Fibroblast of the aortic adventitia (primary cell): ENCODE results near the gene LRRC8E. TPM values are rescaled to one million over a fixed set of nuclear protein-coding genes. Genes with fewer than 3 reads are reported as not detected.

Experiments used
- DNase-seq: peaks from one replicate; pipeline ENCODE4 v3.0.0-alpha.2; 2010; ENCODE audit warnings: low read depth
- H3K4me3 ChIP-seq: 2 replicates; pipeline ENCODE4 v1.5.1; 2011; ENCODE audit warnings: low read depth, mild to moderate bottlenecking, control low read depth, low read length, moderate library complexity
- total RNA-seq: library from RNA; depleted of rRNA; stranded (reverse); fragments of >200 nt; gene quantifications from 2 replicates; pipeline ENCODE4 v1.2.3, GENCODE V29; 2012; ENCODE audit warnings: low replicate concordance
- TF ChIP-seq, protein P1 (sequence below): IDR thresholded peaks from 2 replicates; pipeline ENCODE4 v1.5.1; 2011; ENCODE audit warnings: mild to moderate bottlenecking, low read length, control low read depth, inconsistent platforms; ENCODE audit not compliant: insufficient read depth

Gene LRRC8E
- total RNA-seq, result 2.1 and 5.2 TPM in 2 replicates

DNA sequence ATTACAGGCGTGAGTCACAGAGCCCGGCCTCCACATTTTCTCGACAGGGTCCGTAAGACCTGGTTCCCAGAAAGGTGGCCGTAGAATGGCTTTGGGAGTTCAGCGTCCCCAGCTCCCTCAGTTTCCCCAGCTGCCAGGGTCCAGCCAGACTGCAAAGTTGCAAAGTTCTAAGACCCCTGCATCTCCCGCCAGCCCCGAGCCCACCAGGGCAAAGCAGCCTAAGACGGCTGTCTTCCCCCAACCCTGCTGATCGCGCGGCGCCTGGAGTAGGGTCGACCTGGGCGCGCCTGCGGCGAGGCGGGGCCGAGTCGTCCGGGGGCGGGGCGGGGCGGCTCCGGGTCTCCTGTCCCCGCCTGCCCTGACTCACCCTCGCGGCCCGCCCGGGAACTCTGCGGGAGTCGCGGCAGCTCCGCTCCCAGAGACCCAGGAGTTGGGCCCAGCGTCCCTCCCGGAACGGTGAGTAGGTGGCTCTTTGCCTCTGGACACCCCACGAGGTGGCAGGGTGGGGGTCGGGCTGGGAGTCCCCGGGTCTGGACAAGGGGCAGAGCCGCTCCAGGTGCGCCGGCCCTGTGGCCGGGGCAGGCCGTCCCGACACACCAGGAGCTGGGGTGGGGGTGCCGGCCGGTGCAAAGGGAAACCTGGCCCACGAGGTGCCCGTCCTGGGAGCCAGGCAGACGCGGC lies at the start of gene LRRC8E:
TSS of gene LRRC8E (plus strand) at position 366 of the 681 bp plus-strand sequence. CDS start 7,094 bp downstream, outside the sequence.
- TF ChIP-seq, protein P1, sequence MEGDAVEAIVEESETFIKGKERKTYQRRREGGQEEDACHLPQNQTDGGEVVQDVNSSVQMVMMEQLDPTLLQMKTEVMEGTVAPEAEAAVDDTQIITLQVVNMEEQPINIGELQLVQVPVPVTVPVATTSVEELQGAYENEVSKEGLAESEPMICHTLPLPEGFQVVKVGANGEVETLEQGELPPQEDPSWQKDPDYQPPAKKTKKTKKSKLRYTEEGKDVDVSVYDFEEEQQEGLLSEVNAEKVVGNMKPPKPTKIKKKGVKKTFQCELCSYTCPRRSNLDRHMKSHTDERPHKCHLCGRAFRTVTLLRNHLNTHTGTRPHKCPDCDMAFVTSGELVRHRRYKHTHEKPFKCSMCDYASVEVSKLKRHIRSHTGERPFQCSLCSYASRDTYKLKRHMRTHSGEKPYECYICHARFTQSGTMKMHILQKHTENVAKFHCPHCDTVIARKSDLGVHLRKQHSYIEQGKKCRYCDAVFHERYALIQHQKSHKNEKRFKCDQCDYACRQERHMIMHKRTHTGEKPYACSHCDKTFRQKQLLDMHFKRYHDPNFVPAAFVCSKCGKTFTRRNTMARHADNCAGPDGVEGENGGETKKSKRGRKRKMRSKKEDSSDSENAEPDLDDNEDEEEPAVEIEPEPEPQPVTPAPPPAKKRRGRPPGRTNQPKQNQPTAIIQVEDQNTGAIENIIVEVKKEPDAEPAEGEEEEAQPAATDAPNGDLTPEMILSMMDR, result no peak
- H3K4me3 ChIP-seq, result peak within 1 kb of the TSS; percentile 75
- peak; percentile 43 for DNase-seq

GRCh38 chr19:7839476-7839875 lies 48.8 kb upstream of the LRRC8E start:
- TF ChIP-seq, protein P1, result no peak
- no peak overlapping the region for H3K4me3 ChIP-seq
- DNase-seq, result no peak

GRCh38 chr19:7840629-7841028 lies 47.7 kb upstream of the LRRC8E start:
- DNase-seq, result no peak
- TF ChIP-seq, protein P1, result no peak
- no peak overlapping the region for H3K4me3 ChIP-seq

DNA sequence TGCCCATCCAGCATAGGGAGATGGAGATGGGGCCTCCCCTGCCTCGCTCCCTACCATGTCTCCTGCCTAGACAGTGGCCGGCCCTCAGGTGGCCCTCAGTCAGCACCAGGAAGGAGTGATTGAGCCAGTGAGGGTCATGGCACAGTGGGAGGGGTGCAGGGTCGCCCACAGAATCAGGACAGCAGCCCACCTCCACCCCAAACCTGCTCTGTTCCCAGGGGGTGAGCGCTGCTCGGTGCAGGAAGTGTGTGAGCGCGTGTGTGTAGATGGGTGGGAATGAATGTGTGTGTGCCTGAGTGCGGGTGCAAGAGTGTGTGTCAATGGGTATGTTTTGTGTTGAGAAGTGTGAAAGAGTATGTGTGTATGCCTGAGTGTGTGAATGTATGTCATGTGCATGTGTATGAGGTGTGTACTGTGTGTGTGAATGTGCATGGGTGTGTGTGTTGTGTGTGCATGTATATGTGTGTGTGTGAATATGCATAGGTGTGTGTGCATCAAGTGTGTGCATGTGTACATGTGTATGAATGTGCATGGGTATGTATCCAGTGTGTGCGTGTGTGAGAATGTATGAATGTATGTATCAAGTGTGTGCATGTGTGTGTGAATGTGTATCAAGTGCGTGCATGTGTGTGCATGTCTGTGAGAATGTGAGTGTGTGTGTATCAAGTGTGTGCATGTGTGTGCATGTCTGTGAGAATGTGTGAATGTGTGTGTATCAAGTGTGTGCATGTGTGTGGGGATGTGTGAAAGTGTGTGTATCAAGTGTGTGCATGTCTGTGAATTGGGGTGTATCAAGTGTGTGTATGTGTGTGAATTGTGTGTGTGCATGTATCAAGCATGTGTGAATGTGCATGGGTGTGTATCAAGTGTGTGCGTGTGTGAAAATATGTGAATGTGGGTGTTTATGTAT lies 46.3 kb upstream of the LRRC8E start:
- TF ChIP-seq, protein P1, result no peak
- DNase-seq, result no peak
- H3K4me3 ChIP-seq, result no peak overlapping the region

DNA sequence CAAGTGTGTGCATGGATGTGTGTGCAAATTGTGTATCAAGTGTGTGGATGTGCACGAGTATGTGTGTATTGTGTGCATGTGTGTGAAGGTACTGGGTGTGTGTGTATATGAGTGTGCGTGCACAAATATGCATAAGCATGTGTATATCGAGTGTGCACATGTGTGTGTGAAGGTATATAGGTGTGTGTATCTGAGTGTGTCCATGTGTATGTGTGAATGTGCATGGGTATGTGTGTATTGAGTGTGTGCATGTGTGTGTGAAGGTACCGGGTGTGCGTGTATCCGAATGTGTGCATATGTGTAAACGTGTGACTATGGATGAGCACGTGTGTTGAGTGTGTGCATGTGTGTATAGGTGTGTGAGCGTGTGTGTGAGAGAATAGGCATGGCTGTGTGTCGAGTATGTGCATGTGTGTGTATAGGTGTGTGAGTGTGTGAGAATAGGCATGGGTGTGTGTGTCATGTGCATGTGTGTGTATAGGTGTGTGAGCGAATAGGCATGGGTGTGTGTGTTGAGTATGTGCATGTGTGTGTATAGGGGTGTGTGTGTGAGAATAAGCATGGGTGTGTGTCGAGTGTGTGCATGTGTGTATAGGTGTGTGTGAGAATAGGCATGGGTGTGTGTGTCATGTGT lies 45.5 kb upstream of the LRRC8E start:
- TF ChIP-seq, protein P1, result no peak
- H3K4me3 ChIP-seq, result no peak overlapping the region
- DNase-seq, result no peak

DNA sequence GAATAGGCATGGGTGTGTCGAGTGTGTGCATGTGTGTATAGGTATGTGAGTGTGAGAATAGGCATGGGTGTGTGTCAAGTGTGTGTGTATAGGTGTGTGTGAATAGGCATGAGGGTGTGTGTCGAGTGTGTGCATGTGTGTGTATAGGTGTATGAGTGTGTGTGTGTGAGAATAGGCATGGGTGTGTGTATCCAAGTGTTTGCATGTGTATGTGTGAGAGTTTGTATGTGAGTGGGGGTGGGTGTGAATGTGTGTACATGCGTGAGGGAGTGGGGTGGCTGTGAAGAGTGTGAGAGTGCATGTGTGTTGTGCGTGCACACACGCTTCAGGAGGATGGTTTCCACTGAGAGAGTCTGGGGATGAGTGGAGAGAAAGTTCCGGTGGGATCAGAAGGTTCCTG lies 44.8 kb upstream of the LRRC8E start:
- DNase-seq, result no peak
- H3K4me3 ChIP-seq, result no peak overlapping the region
- TF ChIP-seq, protein P1, result no peak
